SK-N-SH (cell line): Measurements from ENCODE around the gene CYTH4. TPM values are rescaled to one million over a fixed set of nuclear protein-coding genes. Genes with fewer than 3 reads are reported as not detected.

Experiments used
- CTCF ChIA-PET: fragments of 300-600, 350-600 bp; formaldehyde crosslinking; extraction: SDS; loops from one replicate; lab custom pipeline; 2021; lab: Yijun Ruan, JAX
- POLR2A ChIA-PET: fragments of 350-600 bp; sonication (Branson Sonifier 250); formaldehyde crosslinking; extraction: SDS; loops from one replicate; lab custom pipeline; 2020; ENCODE audit warnings: antibody characterized with exemption, inconsistent platforms; lab: Yijun Ruan, JAX
- DNase-seq: peaks from one replicate; pipeline ENCODE4 v3.0.0; 2012
- H2AFZ ChIP-seq: fragments of 200-600 bp; sonication (generic); 2 replicates; pipeline ENCODE4 v1.8.1; 2016; ENCODE audit warnings: antibody characterized with exemption, mild to moderate bottlenecking, low read depth
- H3F3A ChIP-seq: fragments of 200-600 bp; sonication (generic); replicated peaks from 2 replicates; pipeline ENCODE3; 2016; ENCODE audit warnings: antibody characterized with exemption, mild to moderate bottlenecking; ENCODE audit not compliant: insufficient read depth
- H3K27ac ChIP-seq, 2 experiments: fragments of 200-500 bp in 1 of 2; fragments of 200-600 bp in 1 of 2; sonication (Bioruptor generic) in 1 of 2; sonication (generic), shearing (Covaris generic) in 1 of 2; 2 replicates each; pipeline versions ENCODE4 v1.5.1 to v1.6.1; 2014 to 2016; ENCODE audit warnings: low read depth in 2 of 2, inconsistent platforms in 1 of 2, low read length in 1 of 2, mild to moderate bottlenecking in 1 of 2, mixed read lengths in 1 of 2
- H3K27me3 ChIP-seq: fragments of 200-600 bp; sonication (generic), shearing (Covaris generic); 2 replicates; pipeline ENCODE4 v1.6.1; 2016; ENCODE audit warnings: mixed run types; ENCODE audit not compliant: insufficient read depth
- H3K36me3 ChIP-seq, 2 experiments: fragments of 200-500 bp in 1 of 2; fragments of 200-600 bp in 1 of 2; sonication (Bioruptor generic) in 1 of 2; sonication (generic) in 1 of 2; replicated peaks in 1 of 2; 2 replicates each; pipeline versions ENCODE3 to v1.5.1; 2014 to 2016; ENCODE audit warnings: low read length in 1 of 2, mild to moderate bottlenecking in 1 of 2; ENCODE audit not compliant: insufficient read depth in 2 of 2, control insufficient read depth in 1 of 2
- H3K4me1 ChIP-seq, 2 experiments: fragments of 200-500 bp in 1 of 2; fragments of 200-600 bp in 1 of 2; sonication (Bioruptor generic) in 1 of 2; sonication (generic), shearing (Covaris generic) in 1 of 2; 2 replicates each; pipeline versions ENCODE4 v1.5.1 to v1.6.1; 2014 to 2016; ENCODE audit warnings: low read depth in 1 of 2, low read length in 1 of 2, mixed run types in 1 of 2; ENCODE audit not compliant: insufficient read depth in 2 of 2, control insufficient read depth in 1 of 2
- H3K4me2 ChIP-seq: fragments of 200-600 bp; sonication (generic), shearing (Covaris generic); 2 replicates; pipeline ENCODE4 v1.6.1; 2017; ENCODE audit warnings: mixed run types
- H3K4me3 ChIP-seq, 2 experiments: fragments of 200-500 bp in 1 of 2; fragments of 200-600 bp in 1 of 2; sonication (Bioruptor generic) in 1 of 2; sonication (generic), shearing (Covaris generic) in 1 of 2; 2 replicates each; pipeline versions ENCODE4 v1.5.1 to v1.8.1; 2014 to 2016; ENCODE audit warnings: low read depth in 2 of 2, inconsistent platforms in 1 of 2, low read length in 1 of 2, mild to moderate bottlenecking in 1 of 2, mixed read lengths in 1 of 2, moderate library complexity in 1 of 2
- H3K79me2 ChIP-seq: fragments of 200-600 bp; sonication (generic); 2 replicates; pipeline ENCODE4 v1.8.1; 2017; ENCODE audit warnings: mild to moderate bottlenecking; ENCODE audit not compliant: insufficient read depth
- H3K9ac ChIP-seq: fragments of 200-600 bp; sonication (generic); 2 replicates; pipeline ENCODE4 v1.6.1; 2017; ENCODE audit warnings: mixed run types
- H3K9me2 ChIP-seq: fragments of 200-600 bp; sonication (generic); 2 replicates; pipeline ENCODE4 v1.6.1; 2017; ENCODE audit warnings: mixed run types
- H3K9me3 ChIP-seq: fragments of 200-600 bp; sonication (generic); 2 replicates; pipeline ENCODE4 v1.6.1; 2017; ENCODE audit warnings: mixed run types, mild to moderate bottlenecking, moderate library complexity
- H4K20me1 ChIP-seq: fragments of 200-600 bp; sonication (generic); 2 replicates; pipeline ENCODE4 v1.6.1; 2017; ENCODE audit warnings: mild to moderate bottlenecking, mixed run types; ENCODE audit not compliant: insufficient read depth
- EP300 ChIP-seq, 2 experiments: IDR thresholded peaks; 2 replicates each; pipeline versions ENCODE4 v1.4.0 to v1.6.1; 2012; ENCODE audit warnings: borderline replicate concordance in 1 of 2, low read depth in 1 of 2, low read length in 1 of 2
- EZH2phosphoT487 ChIP-seq: fragments of 200-600 bp; sonication (generic); IDR thresholded peaks from 2 replicates; pipeline ENCODE4 v1.6.1; 2017; ENCODE audit warnings: low read depth, mixed run types, mild to moderate bottlenecking, antibody characterized with exemption, moderate library complexity, borderline replicate concordance
- FOSL2 ChIP-seq: IDR thresholded peaks from 2 replicates; pipeline ENCODE4 v1.4.0; 2012; ENCODE audit warnings: low read depth, mild to moderate bottlenecking, moderate library complexity, borderline replicate concordance
- FOXJ3 ChIP-seq: sonication (generic); formaldehyde crosslinking; IDR thresholded peaks from 2 replicates; pipeline ENCODE4 v1.5.1; 2020; ENCODE audit warnings: mild to moderate bottlenecking, missing genetic modification reagents
- FOXM1 ChIP-seq: IDR thresholded peaks from 2 replicates; pipeline ENCODE4 v1.4.0; 2012; ENCODE audit warnings: low read depth, mild to moderate bottlenecking
- GABPA ChIP-seq: IDR thresholded peaks from 2 replicates; pipeline ENCODE4 v1.4.0; 2012; ENCODE audit warnings: low read depth, mild to moderate bottlenecking
- GATA2 ChIP-seq: sonication (generic); formaldehyde crosslinking; IDR thresholded peaks from 2 replicates; pipeline ENCODE4 v1.5.0; 2020; ENCODE audit warnings: mild to moderate bottlenecking, missing genetic modification reagents
- MEF2A ChIP-seq: IDR thresholded peaks from 2 replicates; pipeline ENCODE4 v1.4.0; 2012; ENCODE audit warnings: low read depth, borderline replicate concordance
- NRF1 ChIP-seq: IDR thresholded peaks from 2 replicates; pipeline ENCODE4 v1.6.1; 2012; ENCODE audit warnings: low read depth, mild to moderate bottlenecking, low read length
- SIN3A ChIP-seq: IDR thresholded peaks from 2 replicates; pipeline ENCODE4 v1.6.1; 2012; ENCODE audit warnings: low read depth, mild to moderate bottlenecking, low read length, moderate library complexity, borderline replicate concordance
- SMC3 ChIP-seq: IDR thresholded peaks from 2 replicates; pipeline ENCODE4 v1.6.1; 2012; ENCODE audit warnings: low read depth, low read length, improper control_type of control experiment
- TCF12 ChIP-seq: IDR thresholded peaks from 2 replicates; pipeline ENCODE4 v1.4.0; 2012
- YY1 ChIP-seq: IDR thresholded peaks from 2 replicates; pipeline ENCODE4 v1.4.0; 2012; ENCODE audit warnings: low read depth, mild to moderate bottlenecking
- WGBS: methylation state at CpG from one replicate; pipeline ENCODE4 v1.1.6; 2017; ENCODE audit warnings: low lambda C conversion rate; 5-methylcytosine and 5-hydroxymethylcytosine counted together
- polyA plus RNA-seq, 3 experiments: library from polyadenylated mRNA; depleted of rRNA; stranded (reverse); fragments of >200 nt; gene quantifications; 2 replicates each; pipeline ENCODE4 v1.2.3, GENCODE V29; 2012
- TF ChIP-seq, protein P1 (sequence below): IDR thresholded peaks from 2 replicates; pipeline ENCODE4 v1.4.0; 2012; ENCODE audit warnings: low read depth, borderline replicate concordance
- TF ChIP-seq, protein P2 (sequence below): fragments of 200-600 bp; sonication (generic); IDR thresholded peaks from 2 replicates; pipeline ENCODE4 v1.6.1; 2017; ENCODE audit warnings: antibody characterized with exemption, mild to moderate bottlenecking, moderate library complexity
- TF ChIP-seq, protein P3 (sequence below): IDR thresholded peaks from 2 replicates; pipeline ENCODE4 v1.6.1; 2012; ENCODE audit warnings: mild to moderate bottlenecking, low read depth, low read length, moderate library complexity
- TF ChIP-seq, protein P4 (sequence below): IDR thresholded peaks from 2 replicates; pipeline ENCODE4; 2012
- TF ChIP-seq, protein P5 (sequence below): IDR thresholded peaks from 2 replicates; pipeline ENCODE4 v1.4.0; 2012; ENCODE audit warnings: low read depth, borderline replicate concordance
- TF ChIP-seq, protein P6 (sequence below): fragments of 150-350 bp; IDR thresholded peaks from 2 replicates; pipeline ENCODE4 v1.6.1; 2017; ENCODE audit warnings: antibody characterized with exemption, low read length, low read depth, borderline replicate concordance
- TF ChIP-seq, protein P7 (sequence below): fragments of 150-350 bp; IDR thresholded peaks from 2 replicates; pipeline ENCODE4 v1.6.1; 2016; ENCODE audit warnings: mild to moderate bottlenecking, low read depth, low read length

CYTH4 gene
- polyA plus RNA-seq, 1 of the 3 experiments (the other 2 are of a cell fraction), result 0.07 TPM

DNA sequence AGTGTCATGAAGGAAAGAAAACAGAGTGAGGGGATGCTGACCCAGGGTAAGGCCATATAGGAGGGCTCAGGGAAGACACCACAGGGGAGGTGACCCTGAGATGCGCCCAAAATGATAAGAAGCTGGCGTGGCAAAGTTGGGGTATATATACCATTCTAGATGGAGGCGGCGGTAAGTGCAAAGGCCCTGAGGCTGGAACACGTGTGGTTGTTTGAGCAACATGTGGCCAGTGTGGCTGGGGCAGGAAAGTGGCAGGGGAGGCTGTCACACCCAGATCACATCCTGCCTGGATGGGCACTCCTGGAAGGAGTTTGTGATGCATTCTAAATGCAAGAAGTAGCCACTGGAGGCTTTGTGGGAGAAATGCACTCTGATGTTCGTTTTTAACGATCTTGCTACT lies 70.2 kb downstream of the CYTH4 start:
- H3K79me2 ChIP-seq, result no peaks in the 10 kb centered on the region
- WGBS, result 69% methylated on average over 7 of the region's 7 CpGs
- no peaks in the 10 kb centered on the region for H3K27me3 ChIP-seq
- H3K9me2 ChIP-seq, result no peaks in the 10 kb centered on the region
- no peak overlapping the region for H3K4me3 ChIP-seq
- H3K36me3 ChIP-seq, result no peaks in the 10 kb centered on the region
- no peak overlapping the region for H3K27ac ChIP-seq
- ChIA-PET CTCF (interaction anchor here (0.9 to 1.2 kb wide), 2 partner anchors 8 to 76 kb away, joined by 3 read pairs; no protein-coding TSS in a partner anchor), POLR2A (no interaction called here)
- H3F3A ChIP-seq, result no peaks in the 10 kb centered on the region
- H3K4me2 ChIP-seq, result no peak overlapping the region
- DNase-seq, result no peak
- TF ChIP-seq FOXJ3 (CRISPR knock-in tag), result no peak
- no peak for TF ChIP-seq GABPA
- no peak for TF ChIP-seq MEF2A
- no peak for TF ChIP-seq YY1
- no peak for TF ChIP-seq SIN3A
- no peak for TF ChIP-seq FOSL2
- TF ChIP-seq, protein P1, sequence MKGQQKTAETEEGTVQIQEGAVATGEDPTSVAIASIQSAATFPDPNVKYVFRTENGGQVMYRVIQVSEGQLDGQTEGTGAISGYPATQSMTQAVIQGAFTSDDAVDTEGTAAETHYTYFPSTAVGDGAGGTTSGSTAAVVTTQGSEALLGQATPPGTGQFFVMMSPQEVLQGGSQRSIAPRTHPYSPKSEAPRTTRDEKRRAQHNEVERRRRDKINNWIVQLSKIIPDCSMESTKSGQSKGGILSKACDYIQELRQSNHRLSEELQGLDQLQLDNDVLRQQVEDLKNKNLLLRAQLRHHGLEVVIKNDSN, result no peak
- TF ChIP-seq FOXM1, result no peak
- TF ChIP-seq, protein P2, sequence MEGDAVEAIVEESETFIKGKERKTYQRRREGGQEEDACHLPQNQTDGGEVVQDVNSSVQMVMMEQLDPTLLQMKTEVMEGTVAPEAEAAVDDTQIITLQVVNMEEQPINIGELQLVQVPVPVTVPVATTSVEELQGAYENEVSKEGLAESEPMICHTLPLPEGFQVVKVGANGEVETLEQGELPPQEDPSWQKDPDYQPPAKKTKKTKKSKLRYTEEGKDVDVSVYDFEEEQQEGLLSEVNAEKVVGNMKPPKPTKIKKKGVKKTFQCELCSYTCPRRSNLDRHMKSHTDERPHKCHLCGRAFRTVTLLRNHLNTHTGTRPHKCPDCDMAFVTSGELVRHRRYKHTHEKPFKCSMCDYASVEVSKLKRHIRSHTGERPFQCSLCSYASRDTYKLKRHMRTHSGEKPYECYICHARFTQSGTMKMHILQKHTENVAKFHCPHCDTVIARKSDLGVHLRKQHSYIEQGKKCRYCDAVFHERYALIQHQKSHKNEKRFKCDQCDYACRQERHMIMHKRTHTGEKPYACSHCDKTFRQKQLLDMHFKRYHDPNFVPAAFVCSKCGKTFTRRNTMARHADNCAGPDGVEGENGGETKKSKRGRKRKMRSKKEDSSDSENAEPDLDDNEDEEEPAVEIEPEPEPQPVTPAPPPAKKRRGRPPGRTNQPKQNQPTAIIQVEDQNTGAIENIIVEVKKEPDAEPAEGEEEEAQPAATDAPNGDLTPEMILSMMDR, result no peak
- TF ChIP-seq, protein P3, sequence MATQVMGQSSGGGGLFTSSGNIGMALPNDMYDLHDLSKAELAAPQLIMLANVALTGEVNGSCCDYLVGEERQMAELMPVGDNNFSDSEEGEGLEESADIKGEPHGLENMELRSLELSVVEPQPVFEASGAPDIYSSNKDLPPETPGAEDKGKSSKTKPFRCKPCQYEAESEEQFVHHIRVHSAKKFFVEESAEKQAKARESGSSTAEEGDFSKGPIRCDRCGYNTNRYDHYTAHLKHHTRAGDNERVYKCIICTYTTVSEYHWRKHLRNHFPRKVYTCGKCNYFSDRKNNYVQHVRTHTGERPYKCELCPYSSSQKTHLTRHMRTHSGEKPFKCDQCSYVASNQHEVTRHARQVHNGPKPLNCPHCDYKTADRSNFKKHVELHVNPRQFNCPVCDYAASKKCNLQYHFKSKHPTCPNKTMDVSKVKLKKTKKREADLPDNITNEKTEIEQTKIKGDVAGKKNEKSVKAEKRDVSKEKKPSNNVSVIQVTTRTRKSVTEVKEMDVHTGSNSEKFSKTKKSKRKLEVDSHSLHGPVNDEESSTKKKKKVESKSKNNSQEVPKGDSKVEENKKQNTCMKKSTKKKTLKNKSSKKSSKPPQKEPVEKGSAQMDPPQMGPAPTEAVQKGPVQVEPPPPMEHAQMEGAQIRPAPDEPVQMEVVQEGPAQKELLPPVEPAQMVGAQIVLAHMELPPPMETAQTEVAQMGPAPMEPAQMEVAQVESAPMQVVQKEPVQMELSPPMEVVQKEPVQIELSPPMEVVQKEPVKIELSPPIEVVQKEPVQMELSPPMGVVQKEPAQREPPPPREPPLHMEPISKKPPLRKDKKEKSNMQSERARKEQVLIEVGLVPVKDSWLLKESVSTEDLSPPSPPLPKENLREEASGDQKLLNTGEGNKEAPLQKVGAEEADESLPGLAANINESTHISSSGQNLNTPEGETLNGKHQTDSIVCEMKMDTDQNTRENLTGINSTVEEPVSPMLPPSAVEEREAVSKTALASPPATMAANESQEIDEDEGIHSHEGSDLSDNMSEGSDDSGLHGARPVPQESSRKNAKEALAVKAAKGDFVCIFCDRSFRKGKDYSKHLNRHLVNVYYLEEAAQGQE, result no peak
- TF ChIP-seq, protein P4, sequence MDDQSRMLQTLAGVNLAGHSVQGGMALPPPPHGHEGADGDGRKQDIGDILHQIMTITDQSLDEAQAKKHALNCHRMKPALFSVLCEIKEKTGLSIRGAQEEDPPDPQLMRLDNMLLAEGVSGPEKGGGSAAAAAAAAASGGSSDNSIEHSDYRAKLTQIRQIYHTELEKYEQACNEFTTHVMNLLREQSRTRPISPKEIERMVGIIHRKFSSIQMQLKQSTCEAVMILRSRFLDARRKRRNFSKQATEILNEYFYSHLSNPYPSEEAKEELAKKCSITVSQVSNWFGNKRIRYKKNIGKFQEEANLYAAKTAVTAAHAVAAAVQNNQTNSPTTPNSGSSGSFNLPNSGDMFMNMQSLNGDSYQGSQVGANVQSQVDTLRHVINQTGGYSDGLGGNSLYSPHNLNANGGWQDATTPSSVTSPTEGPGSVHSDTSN, result no peak
- TF ChIP-seq EP300 (IDR thresholded peaks at IDR 0.05; ENCODE audit: borderline replicate concordance in 1 of 2, low read depth in 1 of 2, low read length in 1 of 2), result no peak
- TF ChIP-seq NRF1, result no peak
- TF ChIP-seq, protein P5, sequence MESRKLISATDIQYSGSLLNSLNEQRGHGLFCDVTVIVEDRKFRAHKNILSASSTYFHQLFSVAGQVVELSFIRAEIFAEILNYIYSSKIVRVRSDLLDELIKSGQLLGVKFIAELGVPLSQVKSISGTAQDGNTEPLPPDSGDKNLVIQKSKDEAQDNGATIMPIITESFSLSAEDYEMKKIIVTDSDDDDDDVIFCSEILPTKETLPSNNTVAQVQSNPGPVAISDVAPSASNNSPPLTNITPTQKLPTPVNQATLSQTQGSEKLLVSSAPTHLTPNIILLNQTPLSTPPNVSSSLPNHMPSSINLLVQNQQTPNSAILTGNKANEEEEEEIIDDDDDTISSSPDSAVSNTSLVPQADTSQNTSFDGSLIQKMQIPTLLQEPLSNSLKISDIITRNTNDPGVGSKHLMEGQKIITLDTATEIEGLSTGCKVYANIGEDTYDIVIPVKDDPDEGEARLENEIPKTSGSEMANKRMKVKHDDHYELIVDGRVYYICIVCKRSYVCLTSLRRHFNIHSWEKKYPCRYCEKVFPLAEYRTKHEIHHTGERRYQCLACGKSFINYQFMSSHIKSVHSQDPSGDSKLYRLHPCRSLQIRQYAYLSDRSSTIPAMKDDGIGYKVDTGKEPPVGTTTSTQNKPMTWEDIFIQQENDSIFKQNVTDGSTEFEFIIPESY, result no peak
- TF ChIP-seq GATA2 (CRISPR knock-in tag), result no peak
- no peak for TF ChIP-seq SMC3
- TF ChIP-seq, protein P6, sequence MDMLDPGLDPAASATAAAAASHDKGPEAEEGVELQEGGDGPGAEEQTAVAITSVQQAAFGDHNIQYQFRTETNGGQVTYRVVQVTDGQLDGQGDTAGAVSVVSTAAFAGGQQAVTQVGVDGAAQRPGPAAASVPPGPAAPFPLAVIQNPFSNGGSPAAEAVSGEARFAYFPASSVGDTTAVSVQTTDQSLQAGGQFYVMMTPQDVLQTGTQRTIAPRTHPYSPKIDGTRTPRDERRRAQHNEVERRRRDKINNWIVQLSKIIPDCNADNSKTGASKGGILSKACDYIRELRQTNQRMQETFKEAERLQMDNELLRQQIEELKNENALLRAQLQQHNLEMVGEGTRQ, result no peak
- TF ChIP-seq EZH2phosphoT487, result no peak
- no peak for TF ChIP-seq TCF12
- TF ChIP-seq, protein P7, sequence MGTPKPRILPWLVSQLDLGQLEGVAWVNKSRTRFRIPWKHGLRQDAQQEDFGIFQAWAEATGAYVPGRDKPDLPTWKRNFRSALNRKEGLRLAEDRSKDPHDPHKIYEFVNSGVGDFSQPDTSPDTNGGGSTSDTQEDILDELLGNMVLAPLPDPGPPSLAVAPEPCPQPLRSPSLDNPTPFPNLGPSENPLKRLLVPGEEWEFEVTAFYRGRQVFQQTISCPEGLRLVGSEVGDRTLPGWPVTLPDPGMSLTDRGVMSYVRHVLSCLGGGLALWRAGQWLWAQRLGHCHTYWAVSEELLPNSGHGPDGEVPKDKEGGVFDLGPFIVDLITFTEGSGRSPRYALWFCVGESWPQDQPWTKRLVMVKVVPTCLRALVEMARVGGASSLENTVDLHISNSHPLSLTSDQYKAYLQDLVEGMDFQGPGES, result no peak
- H3K9ac ChIP-seq, result no peak overlapping the region
- no peaks in the 10 kb centered on the region; a peak in 1 of 4 replicates for H3K4me1 ChIP-seq
- H4K20me1 ChIP-seq, result no peaks in the 10 kb centered on the region
- H2AFZ ChIP-seq, result no peak overlapping the region
- no peaks in the 10 kb centered on the region for H3K9me3 ChIP-seq
